GM12878 (cell line): ENCODE data around the gene DGLUCY. TPM values are rescaled to one million over a fixed set of nuclear protein-coding genes. Genes with fewer than 3 reads are reported as not detected.

Source experiments
- ATAC-seq: fragments of 200-7000 bp; cut with Tn5 transposase; 3 replicates; pipeline ENCODE4 v1.9.1; 2020; ENCODE audit warnings: mild to moderate bottlenecking, moderate library complexity
- BruUV-seq: library from RNA; stranded (reverse); fragments of 400-500 nt; replicated peaks from 2 replicates; lab custom pipeline; 2021; lab: Mats Ljungman, UMichigan
- CTCF ChIA-PET: fragments of 300-600 bp; sonication (Branson Sonifier 250); formaldehyde crosslinking; extraction: SDS; loops from one replicate; lab custom pipeline; 2021; ENCODE audit warnings: inconsistent platforms; lab: Yijun Ruan, JAX
- POLR2A ChIA-PET: fragments of 350-600 bp; formaldehyde crosslinking; extraction: SDS; loops from one replicate; lab custom pipeline; 2021; ENCODE audit warnings: inconsistent platforms; lab: Charles Lee
- RAD21 ChIA-PET: fragments of 300-600 bp; sonication (Branson Sonifier 250); formaldehyde crosslinking; loops from one replicate; lab custom pipeline; 2023; ENCODE audit warnings: antibody characterized with exemption; ENCODE audit not compliant: unreplicated experiment; lab: Charles Lee
- SMC1A ChIA-PET: fragments of 300-600 bp; sonication (Branson Sonifier 250); formaldehyde crosslinking; loops from one replicate; lab custom pipeline; 2023; ENCODE audit not compliant: unreplicated experiment, uncharacterized antibody; lab: Charles Lee
- DNase-seq: peaks from one replicate; pipeline ENCODE4 v3.0.0-alpha.2; 2011; ENCODE audit warnings: low read depth, low spot score
- FAIRE-seq: peaks from 3 replicates; lab custom pipeline; 2011; peaks lifted over from hg19 to GRCh38; lab: Jason Lieb, UNC
- H2AFZ ChIP-seq: 2 replicates; pipeline ENCODE4 v1.6.0; 2011; ENCODE audit warnings: low read depth, low read length, control low read depth; ENCODE audit not compliant: control insufficient read depth
- H3K27ac ChIP-seq: 2 replicates; pipeline ENCODE4 v1.5.1; 2011; ENCODE audit warnings: control low read depth; ENCODE audit not compliant: control insufficient read depth, insufficient read depth
- H3K27me3 ChIP-seq, 2 experiments: replicated peaks in 1 of 2; 2 replicates each; pipeline versions ENCODE4 v1.6.0 to v1.6.1; 2011; ENCODE audit warnings: low read length in 1 of 2; ENCODE audit not compliant: control insufficient read depth in 2 of 2, insufficient read depth in 2 of 2
- H3K36me3 ChIP-seq, 2 experiments: 2 replicates each; pipeline ENCODE4 v1.5.1; 2011; ENCODE audit warnings: low read length in 1 of 2; ENCODE audit not compliant: control insufficient read depth in 2 of 2, insufficient read depth in 2 of 2
- H3K4me1 ChIP-seq: 2 replicates; pipeline ENCODE4 v1.6.1; 2011; ENCODE audit warnings: mild to moderate bottlenecking, low read length, moderate library complexity, mixed read lengths; ENCODE audit not compliant: control insufficient read depth, insufficient read depth
- H3K4me2 ChIP-seq: 2 replicates; pipeline ENCODE4 v1.6.0; 2011; ENCODE audit warnings: control low read depth; ENCODE audit not compliant: control insufficient read depth, insufficient read depth
- H3K4me3 ChIP-seq: fragments of 200-600 bp; sonication (generic); 2 replicates; pipeline ENCODE4 v1.5.1; 2016
- H3K79me2 ChIP-seq: 2 replicates; pipeline ENCODE4 v1.6.0; 2011; ENCODE audit warnings: low read length; ENCODE audit not compliant: control insufficient read depth, insufficient read depth
- H3K9ac ChIP-seq: 2 replicates; pipeline ENCODE4 v1.8.0; 2011; ENCODE audit warnings: low read length, control low read depth, mixed read lengths; ENCODE audit not compliant: control insufficient read depth, insufficient read depth
- H3K9me3 ChIP-seq: replicated peaks from 3 replicates; pipeline ENCODE4 v1.5.1; 2011; ENCODE audit warnings: mild to moderate bottlenecking, low read length; ENCODE audit not compliant: control insufficient read depth, insufficient read depth
- H4K20me1 ChIP-seq: 2 replicates; pipeline ENCODE4 v1.6.0; 2011; ENCODE audit not compliant: control insufficient read depth, insufficient read depth
- BCL11A ChIP-seq: IDR thresholded peaks from 2 replicates; pipeline ENCODE4 v1.6.1; 2011; ENCODE audit warnings: low read depth, low read length
- HDGF ChIP-seq: fragments of 450-650 bp; IDR thresholded peaks from 2 replicates; pipeline ENCODE4 v1.6.1; 2016; ENCODE audit warnings: antibody characterized with exemption
- SKIL ChIP-seq: fragments of 450-650 bp; IDR thresholded peaks from 2 replicates; pipeline ENCODE4 v1.6.1; 2017; ENCODE audit warnings: mild to moderate bottlenecking, low read depth, inconsistent platforms; ENCODE audit not compliant: poor library complexity, severe bottlenecking
- TAF1 ChIP-seq: IDR thresholded peaks from 2 replicates; pipeline ENCODE4 v1.6.1; 2011; ENCODE audit warnings: mild to moderate bottlenecking, low read depth, low read length, borderline replicate concordance
- ZBTB4 ChIP-seq: fragments of 450-650 bp; formaldehyde crosslinking; IDR thresholded peaks from 2 replicates; pipeline ENCODE4 v1.4.0; 2022; ENCODE audit warnings: mild to moderate bottlenecking, moderate library complexity
- ZNF384 ChIP-seq: IDR thresholded peaks from 2 replicates; pipeline ENCODE4 v1.6.1; 2012; ENCODE audit warnings: low read depth, mild to moderate bottlenecking, low read length, improper control_type of control experiment, borderline replicate concordance
- WGBS: methylation state at CpG from one replicate; pipeline ENCODE4 v1.1.6; 2016; ENCODE audit warnings: low lambda C conversion rate; ENCODE audit not compliant: insufficient replicate concordance, insufficient coverage; ENCODE audit errors: missing lambda C conversion rate; 5-methylcytosine and 5-hydroxymethylcytosine counted together
- in situ Hi-C: fragments of 300-500 bp; cut with MboI; formaldehyde crosslinking; loops from 9 replicates; pipeline ENCODE4 v1.14.3; 2018; ENCODE audit warnings: mixed read lengths
- intact Hi-C: fragments of 100-400 bp; cut with micrococcal nuclease; formaldehyde crosslinking; loops from one replicate; pipeline ENCODE4 v1.14.2; 2022; ENCODE audit not compliant: unreplicated experiment
- polyA plus RNA-seq, 11 experiments: library from polyadenylated mRNA; depleted of rRNA in 4 of 11; unstranded in 6 of 11; stranded (reverse) in 5 of 11; fragments of >200 nt; fragmentation: Nextera tagmentation in 4 of 11; fragmentation: Illumina TruSeq in 1 of 11; extraction: Ambion mirVana in 4 of 11; extraction: Trizol in 1 of 11; gene quantifications; 1 replicate in 1 of 11; 2 replicates in 10 of 11; pipeline versions ENCODE4 v1.2.1 to v1.2.3, GENCODE V29; 2011 to 2016; ENCODE audit warnings: inconsistent platforms in 2 of 11, missing spikeins in 2 of 11, low read depth in 1 of 11
- total RNA-seq, 4 experiments: library from RNA; depleted of rRNA in 3 of 4; stranded (reverse); fragments of >200 nt in 3 of 4; fragmentation: Illumina TruSeq in 1 of 4; extraction: Trizol in 1 of 4; gene quantifications; 2 replicates each; pipeline versions ENCODE4 v1.2.1 to v1.2.3, GENCODE V29; 2013 to 2021

DGLUCY gene
- total and polyA plus RNA-seq, 10 of the 15 experiments (the other 5 are each of a cell fraction or from before 2014, with no cell fraction given) = 15.0 to 70.3 (median 55.1) TPM

- in situ Hi-C loops (no loop called here), intact Hi-C loops (no loop called here)
- ATAC-seq (no peak), DNase-seq (no peak), FAIRE-seq (no peak)
- no peak overlapping the region for H3K27ac ChIP-seq
- no peaks in the 10 kb centered on the region; the same call in 1 of the 2 replicates for H3K4me1 ChIP-seq
- no peaks in the 10 kb centered on the region for H4K20me1 ChIP-seq
- TF ChIP-seq BCL11A (no peak), TAF1 (no peak), SKIL (no peak)
- H3K4me3 ChIP-seq = no peak overlapping the region
- no peak overlapping the region for H2AFZ ChIP-seq
- no peaks in the 10 kb centered on the region for H3K27me3 ChIP-seq
- RAD21 ChIA-PET = no interaction called here
- peaks cover 12 to 17% of the 10 kb centered on the region in 2 experiments for H3K36me3 ChIP-seq
- no peak overlapping the region for H3K4me2 ChIP-seq
- SMC1A ChIA-PET = no interaction called here
- BruUV-seq = no TSS peak
- CTCF ChIA-PET = no interaction called here
- H3K9me3 ChIP-seq = no peaks in the 10 kb centered on the region
- no peaks in the 10 kb centered on the region for H3K79me2 ChIP-seq
- 88% methylated on average over 9 of the region's 9 CpGs for WGBS
- POLR2A ChIA-PET = no interaction called here
- H3K9ac ChIP-seq = no peak overlapping the region
These were observed 106.7 kb downstream of the DGLUCY start for GRCh38 chr14:91220581-91221000.

GRCh38 chr14:91221270-91221669, 107.4 kb downstream of the DGLUCY start:
- ChIA-PET SMC1A (no interaction called here), CTCF (no interaction called here), POLR2A (no interaction called here), RAD21 (no interaction called here)
- Histone ChIP-seq H3K27me3 (no peaks in the 10 kb centered on the region), H3K79me2 (no peaks in the 10 kb centered on the region), H3K4me3 (no peak overlapping the region), H3K36me3 (peaks cover 10 to 17% of the 10 kb centered on the region in 2 experiments), H3K9ac (no peak overlapping the region), H3K9me3 (no peaks in the 10 kb centered on the region), H3K4me2 (no peak overlapping the region), H3K27ac (no peak overlapping the region), H2AFZ (no peak overlapping the region), H3K4me1 (peaks cover under 1% of the 10 kb centered on the region), H4K20me1 (no peaks in the 10 kb centered on the region)
- ATAC-seq = no peak
- WGBS = 100% methylated on average over 1 of the region's 1 CpG
- DNase-seq = no peak
- intact Hi-C loops = no loop called here
- no peak for TF ChIP-seq ZNF384
- TF ChIP-seq ZBTB4 = no peak
- TF ChIP-seq HDGF = 0 out of 2 replicates have a peak, but pooled peaks have one; percentile 25
- no peak for FAIRE-seq
- no TSS peak for BruUV-seq
- in situ Hi-C loops = no loop called here
